ENCODE data around the gene C20orf204. TPM values are rescaled to one million over a fixed set of nuclear protein-coding genes. Genes with fewer than 3 reads are reported as not detected.

The C20orf204 gene
- total RNA-seq, 3 donors from 2014 or later, result 0.66 to 1.3 (median 1.1) TPM

- Histone ChIP-seq H3K4me1 (no peaks in the 10 kb centered on the region), H3K4me3 (no peak overlapping the region), H3K27ac (no peak overlapping the region), H3K27me3 (no peaks in the 10 kb centered on the region), H3K36me3 (no peaks in the 10 kb centered on the region), H3K9me3 (no peaks in the 10 kb centered on the region)
- intact Hi-C loops (cut with DNase I; ENCODE audit: low total_unique reads), result no loop called here
- DNase-seq (ENCODE audit: low spot score in 2 of 2), result no peak
- TF ChIP-seq POLR2AphosphoS5 (IDR thresholded peaks at IDR 0.05) (no peak), POLR2A (IDR thresholded peaks at IDR 0.05) (no peak), CTCF (IDR thresholded peaks at IDR 0.05) (no peak)
Observed at GRCh38 chr20:64070244-64070993, 34.4 kb downstream of the C20orf204 start.

GRCh38 chr20:64071341-64072332 lies 35.7 kb downstream of the C20orf204 start:
- Histone ChIP-seq H3K36me3 (no peaks in the 10 kb centered on the region), H3K27ac (no peak overlapping the region), H3K4me1 (no peaks in the 10 kb centered on the region), H3K4me3 (no peak overlapping the region), H3K9me3 (no peaks in the 10 kb centered on the region), H3K27me3 (no peaks in the 10 kb centered on the region)
- DNase-seq (ENCODE audit: low spot score in 2 of 2), result no peak
- TF ChIP-seq POLR2A (IDR thresholded peaks at IDR 0.05) (no peak), POLR2AphosphoS5 (IDR thresholded peaks at IDR 0.05) (no peak), CTCF (IDR thresholded peaks at IDR 0.05) (no peak)
- intact Hi-C loops (cut with DNase I; ENCODE audit: low total_unique reads), result no loop called here

- intact Hi-C loops (cut with DNase I; ENCODE audit: low total_unique reads), result no loop called here
Observed at GRCh38 chr20:64072498-64073063, 36.6 kb downstream of the C20orf204 start.

GRCh38 chr20:64073476-64074183 lies 37.6 kb downstream of the C20orf204 start:
- DNase-seq (ENCODE audit: low spot score in 2 of 2), result no peak
- intact Hi-C loops (cut with DNase I; ENCODE audit: low total_unique reads), result no loop called here
- H3K9me3 ChIP-seq, result no peaks in the 10 kb centered on the region
- H3K4me1 ChIP-seq, result peaks cover 3 to 4% of the 10 kb centered on the region in 2 donors
- H3K4me3 ChIP-seq, result no peak overlapping the region
- no peaks in the 10 kb centered on the region for H3K27me3 ChIP-seq
- H3K27ac ChIP-seq, result no peak overlapping the region
- TF ChIP-seq POLR2A (IDR thresholded peaks at IDR 0.05), result no peak
- TF ChIP-seq CTCF (IDR thresholded peaks at IDR 0.05), result no peak
- TF ChIP-seq POLR2AphosphoS5 (IDR thresholded peaks at IDR 0.05), result no peak
- no peaks in the 10 kb centered on the region for H3K36me3 ChIP-seq

More at GRCh38 chr20:64072498-64073063, 36.6 kb downstream of the C20orf204 start:
- TF ChIP-seq CTCF (IDR thresholded peaks at IDR 0.05) (no peak), POLR2A (IDR thresholded peaks at IDR 0.05) (no peak), POLR2AphosphoS5 (IDR thresholded peaks at IDR 0.05) (no peak)
- Histone ChIP-seq H3K4me1 (no peaks in the 10 kb centered on the region), H3K27me3 (no peaks in the 10 kb centered on the region), H3K4me3 (no peak overlapping the region), H3K9me3 (no peaks in the 10 kb centered on the region), H3K27ac (no peak overlapping the region), H3K36me3 (no peaks in the 10 kb centered on the region)
- no peak for DNase-seq (ENCODE audit: low spot score in 2 of 2)

All from breast epithelium (tissue), 4 donors.